Adipose tissue (tissue), 3 donors: ENCODE measurements around the gene C1QTNF9. TPM values are rescaled to one million over a fixed set of nuclear protein-coding genes. Genes with fewer than 3 reads are reported as not detected.
"Not testable (repeated sequence)": the region's sequence is repeated elsewhere in the genome, so short reads cannot be mapped to it uniquely, and the experiment has no call there.

ENCODE experiments used
- H3K27ac ChIP-seq: one replicate; pipeline ENCODE4 v1.5.1; 2013; ENCODE audit warnings: low read depth, low read length
- WGBS, 3 donors: extraction: QIAGEN DNeasy Blood & Tissue Kit; methylation state at CpG; one replicate each; pipeline ENCODE4 v1.1.7; 2013; 5-methylcytosine and 5-hydroxymethylcytosine counted together
- polyA plus RNA-seq, 3 donors: library from polyadenylated mRNA; stranded (reverse); fragments of 200-250 nt; gene quantifications; one replicate each; pipeline ENCODE4 v1.2.3, GENCODE V29; 2013
- donor health status: healthy with polysubstance abuse.
- donor health status: Bipolar disorder and iron deficiency.
- donor health status: healthy.

C1QTNF9 gene
- polyA plus RNA-seq, 3 donors, result 0.22 to 3.3 (median 1.3) TPM

- H3K27ac ChIP-seq, result no peak overlapping the region
- WGBS, 3 donors, result 71 to 76% (median 76%) methylated on average over 26 to 33 of the region's 33 CpGs
Observed at GRCh38 chr13:24308068-24308445, 1.3 kb upstream of the C1QTNF9 start.

- WGBS, 3 donors, result 82 to 89% (median 85%) methylated on average over 37 of the region's 37 CpGs
- H3K27ac ChIP-seq, result no peak overlapping the region
Observed at GRCh38 chr13:24308488-24309020, 826 bp upstream of the C1QTNF9 start.

GRCh38 chr13:24313439-24313838 lies 4.1 kb downstream of the C1QTNF9 start:
- H3K27ac ChIP-seq, result no peak overlapping the region
- WGBS, 3 donors, result 25 to 47% (median 27%) methylated on average over 5 of the region's 5 CpGs

- 87 to 91% (median 88%) methylated on average over 8 to 9 of the region's 10 CpGs for WGBS, 3 donors
- H3K27ac ChIP-seq, result not testable (repeated sequence)
Observed at GRCh38 chr13:24317835-24318234, 8.5 kb downstream of the C1QTNF9 start.

- WGBS, 3 donors, result 72 to 85% (median 73%) methylated on average over 4 of the region's 4 CpGs
- not testable (repeated sequence) for H3K27ac ChIP-seq
Observed at GRCh38 chr13:24318878-24319277, 9.5 kb downstream of the C1QTNF9 start.

- H3K27ac ChIP-seq, result not testable (repeated sequence)
- WGBS, 3 donors, result 83 to 88% (median 85%) methylated on average over 5 to 6 of the region's 6 CpGs
Observed at GRCh38 chr13:24319641-24320040, 10.3 kb downstream of the C1QTNF9 start.

GRCh38 chr13:24321416-24321815 lies 12.0 kb downstream of the C1QTNF9 start:
- WGBS, 3 donors, result 82 to 94% (median 91%) methylated on average over 8 of the region's 8 CpGs
- not testable (repeated sequence) for H3K27ac ChIP-seq

- 37 to 76% (median 68%) methylated on average over 2 of the region's 2 CpGs for WGBS, 3 donors
- not testable (repeated sequence) for H3K27ac ChIP-seq
Observed at GRCh38 chr13:24322470-24322869, 13.1 kb downstream of the C1QTNF9 start.

- 79 to 85% (median 83%) methylated on average over 28 of the region's 28 CpGs for WGBS, 3 donors
- H3K27ac ChIP-seq, result no peak overlapping the region
Observed at GRCh38 chr13:24323036-24323738, 13.8 kb downstream of the C1QTNF9 start.

GRCh38 chr13:24323739-24324075 lies 14.3 kb downstream of the C1QTNF9 start:
- WGBS, 3 donors, result 65 to 79% (median 78%) methylated on average over 5 of the region's 5 CpGs
- H3K27ac ChIP-seq, result no peak overlapping the region

GRCh38 chr13:24327598-24327997 lies 18.2 kb downstream of the C1QTNF9 start:
- WGBS, 3 donors, result 71 to 93% (median 74%) methylated on average over 19 to 23 of the region's 23 CpGs
- not testable (repeated sequence) for H3K27ac ChIP-seq

GRCh38 chr13:24328145-24328544 lies 18.8 kb downstream of the C1QTNF9 start:
- no peak overlapping the region for H3K27ac ChIP-seq
- 8 to 24% (median 10%) methylated on average over 35 to 37 of the region's 38 CpGs for WGBS, 3 donors

GRCh38 chr13:24338721-24339120 lies 29.3 kb downstream of the C1QTNF9 start:
- H3K27ac ChIP-seq, result no peak overlapping the region
- WGBS, 3 donors, result 89 to 97% (median 96%) methylated on average over 29 to 36 of the region's 36 CpGs

- H3K27ac ChIP-seq, result no peak overlapping the region
- WGBS, 3 donors, result 64 to 77% (median 71%) methylated on average over 25 to 35 of the region's 35 CpGs
Observed at GRCh38 chr13:24339937-24340607, 30.7 kb downstream of the C1QTNF9 start.

- 68 to 84% (median 76%) methylated on average over 22 to 26 of the region's 26 CpGs for WGBS, 3 donors
- no peak overlapping the region for H3K27ac ChIP-seq
Observed at GRCh38 chr13:24340608-24340955, 31.2 kb downstream of the C1QTNF9 start.

- 71 to 90% (median 76%) methylated on average over 3 of the region's 3 CpGs for WGBS, 3 donors
Observed at GRCh38 chr13:24341439-24341838, 32.1 kb downstream of the C1QTNF9 start.

GRCh38 chr13:24348385-24348784 lies 39.0 kb downstream of the C1QTNF9 start:
- WGBS, 3 donors, result 77 to 93% (median 82%) methylated on average over 5 of the region's 5 CpGs
- H3K27ac ChIP-seq, result no peak overlapping the region

More at GRCh38 chr13:24341439-24341838, 32.1 kb downstream of the C1QTNF9 start:
- H3K27ac ChIP-seq, result no peak overlapping the region

GRCh38 chr13:24348797-24349515 lies 39.6 kb downstream of the C1QTNF9 start:
- no peak overlapping the region for H3K27ac ChIP-seq
- WGBS, 3 donors, result 28 to 79% (median 76%) methylated on average over 6 of the region's 6 CpGs
